Mesodermal cell (in vitro differentiated cells): ENCODE measurements around the gene ERBB3. TPM values are rescaled to one million over a fixed set of nuclear protein-coding genes. Genes with fewer than 3 reads are reported as not detected.
A peak's percentile ranks its signal among the peaks of the same experiment; 100 is the strongest.
"Not testable (repeated sequence)": the region's sequence is repeated elsewhere in the genome, so short reads cannot be mapped to it uniquely, and the experiment has no call there.

Source experiments
- H3K27ac ChIP-seq: 2 replicates; pipeline ENCODE4 v1.7.0; 2013; ENCODE audit warnings: mild to moderate bottlenecking, low read depth, low read length, moderate library complexity; ENCODE audit not compliant: severe bottlenecking
- H3K36me3 ChIP-seq: 2 replicates; pipeline ENCODE4 v1.7.1; 2013; ENCODE audit warnings: mild to moderate bottlenecking, low read length, moderate library complexity; ENCODE audit not compliant: control insufficient read depth, insufficient read depth
- H3K4me1 ChIP-seq: one replicate; pipeline ENCODE4 v1.7.1; 2013; ENCODE audit warnings: mild to moderate bottlenecking, low read length; ENCODE audit not compliant: insufficient read depth, control insufficient read depth, poor library complexity, severe bottlenecking
- H3K4me3 ChIP-seq: 2 replicates; pipeline ENCODE4 v1.7.0; 2013; ENCODE audit warnings: low read length, control low read depth, mild to moderate bottlenecking; ENCODE audit not compliant: insufficient read depth, poor library complexity, severe bottlenecking; ENCODE audit errors: extremely low read depth
- H3K9me3 ChIP-seq: 2 replicates; pipeline ENCODE4 v1.7.1; 2013; ENCODE audit warnings: mild to moderate bottlenecking, low read length, moderate library complexity; ENCODE audit not compliant: control insufficient read depth
- WGBS, 2 experiments: methylation state at CpG; one replicate each; pipeline ENCODE4 v1.1.5; 2013; ENCODE audit warnings: missing lambda C conversion rate in 2 of 2; ENCODE audit not compliant: insufficient coverage in 2 of 2; 5-methylcytosine and 5-hydroxymethylcytosine counted together
- polyA plus RNA-seq, 2 experiments: library from polyadenylated mRNA; stranded (reverse); fragments of 50-300 nt; gene quantifications; one replicate each; pipeline ENCODE4 v1.2.3, GENCODE V29; 2013

Gene ERBB3
- polyA plus RNA-seq (2013, experiment 1 of 2): 22.3 TPM
- 17.1 TPM for polyA plus RNA-seq (2013, experiment 2 of 2)

GRCh38 chr12:56079723-56080555 lies at the start of gene ERBB3:
Gene ERBB3 (plus strand): TSS chr12:56080165. CDS start chr12:56080301, 136 bp downstream.
- 0 to 1% methylated on average over 48 to 50 of the region's 59 CpGs for WGBS, 2 experiments
- peak within 1 kb of the TSS; percentile 53 for H3K27ac ChIP-seq

GRCh38 chr12:56031987-56032386 lies 48.0 kb upstream of the ERBB3 start:
- Histone ChIP-seq H3K36me3 (peaks cover 62% of the 10 kb centered on the region), H3K4me1 (no peaks in the 10 kb centered on the region), H3K4me3 (no peak overlapping the region), H3K9me3 (no peaks in the 10 kb centered on the region), H3K27ac (no peak overlapping the region)
- WGBS, 2 experiments: 91 to 100% methylated on average over 1 of the region's 1 CpG

More at GRCh38 chr12:56079723-56080555, at the start of gene ERBB3:
- Histone ChIP-seq H3K9me3 (no peaks in the 10 kb centered on the region), H3K4me1 (peaks cover 17% of the 10 kb centered on the region), H3K4me3 (peak within 1 kb of the TSS; percentile 58), H3K36me3 (no peaks in the 10 kb centered on the region)

DNA sequence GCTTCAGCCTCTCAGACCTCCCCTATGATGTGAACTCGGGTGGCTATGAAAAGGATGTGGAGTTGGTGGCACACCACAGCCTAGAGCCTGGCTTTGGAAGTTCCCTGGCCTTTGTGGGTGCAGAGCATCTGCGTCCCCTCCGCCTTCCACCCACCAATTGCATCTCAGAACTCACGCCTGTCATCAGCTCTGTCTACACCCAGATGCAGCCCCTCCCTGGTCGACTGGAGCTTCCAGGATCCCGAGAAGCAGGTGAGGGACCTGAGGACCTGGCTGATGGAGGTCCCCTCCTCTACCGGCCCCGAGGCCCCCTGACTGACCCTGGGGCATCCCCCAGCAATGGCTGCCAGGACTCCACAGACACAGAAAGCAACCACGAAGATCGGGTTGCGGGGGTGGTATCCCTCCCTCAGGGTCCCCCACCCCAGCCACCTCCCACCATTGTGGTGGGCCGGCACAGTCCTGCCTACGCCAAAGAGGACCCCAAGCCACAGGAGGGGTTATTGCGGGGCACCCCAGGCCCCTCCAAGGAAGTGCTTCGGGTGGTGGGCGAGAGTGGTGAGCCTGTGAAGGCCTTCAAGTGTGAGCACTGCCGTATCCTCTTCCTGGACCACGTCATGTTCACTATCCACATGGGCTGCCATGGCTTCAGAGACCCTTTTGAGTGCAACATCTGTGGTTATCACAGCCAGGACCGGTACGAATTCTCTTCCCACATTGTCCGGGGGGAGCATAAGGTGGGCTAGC lies 45.2 kb upstream of the ERBB3 start:
- peaks cover 45% of the 10 kb centered on the region for H3K36me3 ChIP-seq
- WGBS, 2 experiments: 93 to 95% methylated on average over 15 to 19 of the region's 21 CpGs
- H3K9me3 ChIP-seq: no peaks in the 10 kb centered on the region
- H3K4me3 ChIP-seq: no peak overlapping the region
- H3K27ac ChIP-seq: no peak overlapping the region
- peaks cover 3% of the 10 kb centered on the region for H3K4me1 ChIP-seq

DNA sequence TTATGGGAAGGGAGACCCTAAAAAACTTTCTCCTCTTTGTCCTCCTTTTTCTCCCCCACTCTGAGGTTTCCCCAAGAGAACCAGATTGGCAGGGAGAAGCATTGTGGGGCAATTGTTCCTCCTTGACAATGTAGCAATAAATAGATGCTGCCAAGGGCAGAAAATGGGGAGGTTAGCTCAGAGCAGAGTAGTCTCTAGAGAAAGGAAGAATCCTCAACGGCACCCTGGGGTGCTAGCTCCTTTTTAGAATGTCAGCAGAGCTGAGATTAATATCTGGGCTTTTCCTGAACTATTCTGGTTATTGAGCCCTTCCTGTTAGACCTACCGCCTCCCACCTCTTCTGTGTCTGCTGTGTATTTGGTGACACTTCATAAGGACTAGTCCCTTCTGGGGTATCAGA lies 42.8 kb upstream of the ERBB3 start:
- Histone ChIP-seq H3K4me3 (no peak overlapping the region), H3K9me3 (no peaks in the 10 kb centered on the region), H3K4me1 (peaks cover 3% of the 10 kb centered on the region), H3K36me3 (peaks cover 41% of the 10 kb centered on the region), H3K27ac (no peak overlapping the region)
- WGBS, 2 experiments: 86 to 91% methylated on average over 1 of the region's 2 CpGs

- no CpG with 5 or more reads among the region's 2 CpGs for WGBS, 2 experiments
- no peak overlapping the region for H3K27ac ChIP-seq
- peaks cover 3% of the 10 kb centered on the region for H3K4me1 ChIP-seq
- no peaks in the 10 kb centered on the region for H3K9me3 ChIP-seq
- H3K36me3 ChIP-seq: peaks cover 41% of the 10 kb centered on the region
- H3K4me3 ChIP-seq: no peak overlapping the region
These were observed 41.8 kb upstream of the ERBB3 start for GRCh38 chr12:56038022-56038655.

DNA sequence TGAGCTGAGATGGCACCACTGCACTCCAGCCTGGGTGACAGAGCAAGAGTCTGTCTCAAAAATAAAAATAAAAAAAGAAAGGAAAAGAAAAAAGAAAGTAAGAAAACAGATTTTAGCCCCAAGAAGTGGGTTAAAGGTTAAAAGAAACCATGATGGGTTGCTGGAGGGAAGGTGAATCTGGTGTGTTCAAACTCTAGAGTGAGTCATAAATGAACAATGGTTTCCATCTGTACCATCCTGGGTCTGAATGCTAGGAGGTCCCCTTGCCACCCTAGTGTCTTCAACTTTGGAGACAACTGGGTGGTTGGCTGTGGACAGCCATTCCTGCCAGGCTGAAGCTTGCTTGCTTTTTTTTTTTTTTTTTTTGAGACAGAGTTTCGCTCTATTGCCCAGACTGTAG lies 39.8 kb upstream of the ERBB3 start:
- H3K36me3 ChIP-seq: peaks cover 46% of the 10 kb centered on the region
- 100% methylated on average over 1 of the region's 1 CpG; no CpG with 5 or more reads in 1 of the 2 experiments for WGBS, 2 experiments

GRCh38 chr12:56040963-56041551 lies 38.9 kb upstream of the ERBB3 start:
- Histone ChIP-seq H3K27ac (peak overlapping the region; percentile 98), H3K9me3 (no peaks in the 10 kb centered on the region), H3K4me1 (peaks cover 8% of the 10 kb centered on the region), H3K36me3 (peaks cover 45% of the 10 kb centered on the region), H3K4me3 (peak overlapping the region; percentile 94)
- WGBS, 2 experiments: 40 to 53% methylated on average over 6 to 9 of the region's 14 CpGs

More for the DNA sequence above, 39.8 kb upstream of the ERBB3 start:
- Histone ChIP-seq H3K4me1 (peaks cover 8% of the 10 kb centered on the region), H3K9me3 (no peaks in the 10 kb centered on the region), H3K4me3 (no peak overlapping the region), H3K27ac (no peak overlapping the region)

GRCh38 chr12:56041552-56042429 lies 38.2 kb upstream of the ERBB3 start, which contains the start of gene RPS26:
Gene RPS26 (plus strand): TSS chr12:56041918. CDS start chr12:56042167, 249 bp downstream.
- WGBS, 2 experiments: 0% methylated on average over 24 to 33 of the region's 50 CpGs
- peak within 1 kb of the TSS; percentile 98 for H3K27ac ChIP-seq
- H3K36me3 ChIP-seq: peaks cover 38% of the 10 kb centered on the region
- H3K9me3 ChIP-seq: no peaks in the 10 kb centered on the region
- peaks cover 8% of the 10 kb centered on the region for H3K4me1 ChIP-seq
- peak within 1 kb of the TSS; percentile 94 for H3K4me3 ChIP-seq

DNA sequence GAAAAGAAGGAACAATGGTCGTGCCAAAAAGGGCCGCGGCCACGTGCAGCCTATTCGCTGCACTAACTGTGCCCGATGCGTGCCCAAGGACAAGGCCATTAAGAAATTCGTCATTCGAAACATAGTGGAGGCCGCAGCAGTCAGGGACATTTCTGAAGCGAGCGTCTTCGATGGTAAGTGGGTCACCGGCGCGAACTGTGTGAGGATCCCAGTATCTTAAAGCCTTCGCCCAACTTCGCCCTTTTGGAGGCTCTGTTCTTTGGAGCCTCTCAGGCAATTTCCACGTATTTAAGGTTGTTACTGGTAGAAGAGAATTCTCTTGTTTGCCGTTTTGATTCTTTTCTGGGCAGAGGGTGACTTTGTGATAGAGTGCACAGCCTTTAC lies 37.5 kb upstream of the ERBB3 start:
- H3K9me3 ChIP-seq, H3K4me1 ChIP-seq: not testable (repeated sequence)
- peaks cover 37% of the 10 kb centered on the region for H3K36me3 ChIP-seq
- H3K4me3 ChIP-seq: peak overlapping the region; percentile 94
- H3K27ac ChIP-seq: peak overlapping the region; percentile 98
- 0 to 2% methylated on average over 7 to 12 of the region's 20 CpGs for WGBS, 2 experiments
